ENCODE results near the gene ZNF22. TPM values are rescaled to one million over a fixed set of nuclear protein-coding genes. Genes with fewer than 3 reads are reported as not detected.

Gene ZNF22
- total and polyA plus RNA-seq, 2 of the 4 experiments (the other 2 are of a cell fraction), result 10.6 to 12.4 TPM

DNA sequence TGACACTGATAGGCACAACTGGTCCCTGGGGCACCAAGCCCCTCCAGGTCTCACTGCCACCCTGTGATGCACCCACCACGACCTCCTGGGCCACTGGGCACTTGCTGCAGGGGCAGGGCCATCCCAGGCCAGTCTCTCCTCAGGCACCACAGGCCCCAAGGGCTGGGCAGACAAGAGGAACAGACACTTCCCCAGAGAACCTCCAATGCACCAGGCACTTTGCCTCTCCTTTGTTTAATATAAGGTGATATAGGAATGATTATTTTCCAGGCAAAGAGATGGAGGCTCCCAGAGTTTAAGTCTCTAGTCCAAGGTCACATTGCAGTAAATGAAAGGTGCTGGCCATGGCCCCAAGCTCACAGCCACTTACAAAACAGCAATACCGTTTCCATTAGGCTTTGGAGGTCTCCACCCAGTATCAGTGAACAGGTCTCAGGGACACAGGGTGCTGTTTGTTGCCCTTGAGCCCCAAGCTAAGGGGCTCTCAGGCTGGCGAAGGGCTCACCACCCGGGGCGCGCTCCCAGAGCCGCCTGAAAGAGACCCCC is 26.6 kb upstream of the ZNF22 start:
- TF ChIP-seq CHD1 (IDR thresholded peaks at IDR 0.05; ENCODE audit: low read depth, low read length) (no peak), RFX5 (IDR thresholded peaks at IDR 0.05; ENCODE audit: low read depth, low read length) (no peak), POLR2A (IDR thresholded peaks at IDR 0.05; ENCODE audit: low read depth, low read length) (no peak), MXI1 (IDR thresholded peaks at IDR 0.05; ENCODE audit: borderline replicate concordance, low read depth, low read length) (no peak), RCOR1 (IDR thresholded peaks at IDR 0.05; ENCODE audit: insufficient replicate concordance, low read length) (no peak), MAZ (IDR thresholded peaks at IDR 0.05; ENCODE audit: borderline replicate concordance, low read depth, low read length) (no peak), BHLHE40 (IDR thresholded peaks at IDR 0.05; ENCODE audit: low read depth, low read length) (no peak), CEBPB (IDR thresholded peaks at IDR 0.05; ENCODE audit: low read depth, low read length) (no peak), SMC3 (IDR thresholded peaks at IDR 0.05; ENCODE audit: low read depth, low read length) (no peak), MAFK (IDR thresholded peaks at IDR 0.05; ENCODE audit: low read depth, low read length) (no peak)
- TF ChIP-seq, protein P1, sequence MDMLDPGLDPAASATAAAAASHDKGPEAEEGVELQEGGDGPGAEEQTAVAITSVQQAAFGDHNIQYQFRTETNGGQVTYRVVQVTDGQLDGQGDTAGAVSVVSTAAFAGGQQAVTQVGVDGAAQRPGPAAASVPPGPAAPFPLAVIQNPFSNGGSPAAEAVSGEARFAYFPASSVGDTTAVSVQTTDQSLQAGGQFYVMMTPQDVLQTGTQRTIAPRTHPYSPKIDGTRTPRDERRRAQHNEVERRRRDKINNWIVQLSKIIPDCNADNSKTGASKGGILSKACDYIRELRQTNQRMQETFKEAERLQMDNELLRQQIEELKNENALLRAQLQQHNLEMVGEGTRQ (IDR thresholded peaks at IDR 0.05; ENCODE audit: low read depth, low read length), result no peak
- TF ChIP-seq, protein P2, sequence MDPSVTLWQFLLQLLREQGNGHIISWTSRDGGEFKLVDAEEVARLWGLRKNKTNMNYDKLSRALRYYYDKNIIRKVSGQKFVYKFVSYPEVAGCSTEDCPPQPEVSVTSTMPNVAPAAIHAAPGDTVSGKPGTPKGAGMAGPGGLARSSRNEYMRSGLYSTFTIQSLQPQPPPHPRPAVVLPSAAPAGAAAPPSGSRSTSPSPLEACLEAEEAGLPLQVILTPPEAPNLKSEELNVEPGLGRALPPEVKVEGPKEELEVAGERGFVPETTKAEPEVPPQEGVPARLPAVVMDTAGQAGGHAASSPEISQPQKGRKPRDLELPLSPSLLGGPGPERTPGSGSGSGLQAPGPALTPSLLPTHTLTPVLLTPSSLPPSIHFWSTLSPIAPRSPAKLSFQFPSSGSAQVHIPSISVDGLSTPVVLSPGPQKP (IDR thresholded peaks at IDR 0.05; ENCODE audit: borderline replicate concordance, low read depth, low read length), result no peak
- peak overlapping the region; percentile 27; the same call in 1 of the 2 replicates for H2BK20ac ChIP-seq (ENCODE audit: low read depth, low read length)
- peaks cover 16% of the 10 kb centered on the region for H3K9me1 ChIP-seq (ENCODE audit: insufficient read depth, low read length)
- ChIA-PET CTCF (no interaction called here), POLR2A (ENCODE audit: unreplicated experiment) (no interaction called here)
- H3K4me1 ChIP-seq (ENCODE audit: control insufficient read depth, insufficient read depth, low read length), result peaks cover 36% of the 10 kb centered on the region
- peak overlapping the region; percentile 90 for H3K14ac ChIP-seq (replicated peaks; ENCODE audit: low read depth, low read length)
- H4K5ac ChIP-seq (ENCODE audit: low read depth, low read length), result peak overlapping the region; percentile 91
- peak overlapping the region; percentile 81 for H2BK120ac ChIP-seq (ENCODE audit: low read depth, low read length)
- ATAC-seq (ENCODE audit: low read depth), result no peak
- no peaks in the 10 kb centered on the region for H3K27me3 ChIP-seq (ENCODE audit: control insufficient read depth, insufficient read depth, low read length)
- no peaks in the 10 kb centered on the region for H3K9me3 ChIP-seq (ENCODE audit: control insufficient read depth, insufficient read depth, low read length)
- BruUV-seq (replicated peaks), result no TSS peak
- intact Hi-C loops (cut with micrococcal nuclease), result no loop called here
- peak overlapping the region; percentile 96 for H4K91ac ChIP-seq (ENCODE audit: insufficient read depth, low read depth, low read length)
- peak overlapping the region; percentile 80; the same call in 1 of the 2 replicates for H3K4me2 ChIP-seq (ENCODE audit: low read depth, low read length)
- peak overlapping the region; percentile 42; the same call in 1 of the 2 replicates for H3K18ac ChIP-seq (ENCODE audit: low read depth, low read length)
- H2AK9ac ChIP-seq (replicated peaks; ENCODE audit: low read depth, low read length, poor library complexity), result peak overlapping the region; percentile 98
- peak overlapping the region; percentile 74; the same call in 1 of the 2 replicates for H3K23ac ChIP-seq (ENCODE audit: low read depth, low read length)
- H2AFZ ChIP-seq (replicated peaks; ENCODE audit: low read length, poor library complexity), result peak overlapping the region; percentile 98
- peak overlapping the region; percentile 86 for H2AK5ac ChIP-seq (ENCODE audit: low read depth, low read length)
- H4K20me1 ChIP-seq (ENCODE audit: insufficient read depth, low read length), result no peaks in the 10 kb centered on the region; the same call in 1 of the 2 replicates
- peak overlapping the region; percentile 73; the same call in 2 of the 3 replicates for H2BK15ac ChIP-seq (ENCODE audit: low read depth, low read length)
- peak overlapping the region; percentile 68 for H2BK5ac ChIP-seq (ENCODE audit: low read depth, low read length, poor library complexity, severe bottlenecking)
- H3K27ac ChIP-seq (ENCODE audit: insufficient read depth, low read length), result peak overlapping the region; percentile 53
- in situ Hi-C loops (cut with MboI; ENCODE audit: low sequenced_read_pairs), result no loop called here
- H3K4ac ChIP-seq (ENCODE audit: low read depth, low read length), result peak overlapping the region; percentile 97
- dilution Hi-C loops (cut with HindIII; ENCODE audit: low sequenced_read_pairs, unreplicated experiment), result no loop called here
- peak overlapping the region; percentile 10; the same call in 1 of the 2 replicates for H3K56ac ChIP-seq (ENCODE audit: extremely low read depth, insufficient read depth, low read length)
- no peak for DNase-seq
- H3K36me3 ChIP-seq (ENCODE audit: control insufficient read depth, insufficient read depth, low read length), result peaks cover 25% of the 10 kb centered on the region; the same call in 1 of the 2 replicates
- H4K8ac ChIP-seq (ENCODE audit: low read depth in 2 of 2, low read length in 2 of 2), result peak overlapping the region; percentile 94 to 99
- H3K9ac ChIP-seq (ENCODE audit: low read depth, low read length), result peak overlapping the region; percentile 41; the same call in 1 of the 2 replicates
- H3K79me1 ChIP-seq (ENCODE audit: low read depth in 1 of 2, low read length in 2 of 2), result peaks cover 3 to 50% of the 10 kb centered on the region in 2 experiments; a peak in 3 of 4 replicates
- WGBS, 2 experiments (ENCODE audit: extremely low coverage in 2 of 2, insufficient read length in 1 of 2), result 44% methylated on average over 2 of the region's 7 CpGs; no CpG with 5 or more reads in 1 of the 2 experiments
- H3K4me3 ChIP-seq (ENCODE audit: insufficient read depth, low read depth, low read length), result no peak overlapping the region

Measured in IMR-90 (cell line).